HepG2 (cell line): Measurements from ENCODE around the gene POLR1F. TPM values are rescaled to one million over a fixed set of nuclear protein-coding genes. Genes with fewer than 3 reads are reported as not detected.

Source experiments
- HOXD1 ChIP-seq: sonication (generic); formaldehyde crosslinking; IDR thresholded peaks from 2 replicates; pipeline ENCODE4 v1.5.0; 2020; ENCODE audit warnings: missing genetic modification reagents
- NKX3-1 ChIP-seq: sonication (generic); formaldehyde crosslinking; IDR thresholded peaks from 2 replicates; pipeline ENCODE4 v1.5.0; 2020; ENCODE audit warnings: missing genetic modification reagents
- POLR2AphosphoS2 ChIP-seq: IDR thresholded peaks from 2 replicates; pipeline ENCODE4 v1.6.1; 2011; ENCODE audit warnings: low read depth, low read length, improper control_type of control experiment
- ZFX ChIP-seq: sonication (generic); formaldehyde crosslinking; IDR thresholded peaks from 2 replicates; pipeline ENCODE4 v1.4.0; 2020; ENCODE audit warnings: mild to moderate bottlenecking, low read depth, missing genetic modification reagents, moderate library complexity
- ZNF160 ChIP-seq: sonication (generic); formaldehyde crosslinking; IDR thresholded peaks from 2 replicates; pipeline ENCODE4 v1.8.0; 2022; ENCODE audit warnings: mild to moderate bottlenecking, inconsistent platforms, missing genetic modification reagents
- ZNF33A ChIP-seq: sonication (generic); formaldehyde crosslinking; IDR thresholded peaks from 2 replicates; pipeline ENCODE4 v1.5.1; 2020; ENCODE audit warnings: missing genetic modification reagents, mild to moderate bottlenecking, moderate library complexity, borderline replicate concordance
- ZNF503 ChIP-seq: sonication (generic); formaldehyde crosslinking; IDR thresholded peaks from 2 replicates; pipeline ENCODE4 v1.4.0; 2020; ENCODE audit warnings: missing genetic modification reagents
- ZNF510 ChIP-seq: sonication (generic); formaldehyde crosslinking; IDR thresholded peaks from 2 replicates; pipeline ENCODE4 v1.4.0; 2020; ENCODE audit warnings: low read depth, mild to moderate bottlenecking, missing genetic modification reagents
- ZSCAN30 ChIP-seq: sonication (generic); formaldehyde crosslinking; IDR thresholded peaks from 2 replicates; pipeline ENCODE4 v1.5.0; 2020; ENCODE audit warnings: mild to moderate bottlenecking, missing genetic modification reagents
- polyA plus RNA-seq, 8 experiments: library from polyadenylated mRNA; depleted of rRNA in 3 of 8; stranded (reverse) in 7 of 8; unstranded in 1 of 8; fragments of >200 nt; fragmentation: Illumina TruSeq in 4 of 8; extraction: Trizol in 4 of 8; gene quantifications; 2 replicates each; pipeline versions ENCODE4 v1.2.1 to v1.2.3, GENCODE V29; 2011 to 2016; ENCODE audit warnings: low read depth in 4 of 8, missing spikeins in 1 of 8, mixed read lengths in 1 of 8; ENCODE audit not compliant: insufficient read depth in 1 of 8
- total RNA-seq, 5 experiments: library from RNA; depleted of rRNA; stranded (reverse); fragments of >200 nt; fragmentation: Illumina TruSeq; extraction: Trizol; gene quantifications; 2 replicates each; pipeline ENCODE4 v1.2.3, GENCODE V29; 2016; ENCODE audit warnings: low read depth in 1 of 5
- TF ChIP-seq, protein P1 (sequence below), 2 experiments: fragments of 450-650 bp in 1 of 2; sonication (generic) in 1 of 2; formaldehyde crosslinking in 1 of 2; IDR thresholded peaks; 2 replicates each; pipeline versions ENCODE4 v1.6.1 to v1.8.0; 2016 to 2022; ENCODE audit warnings: antibody characterized with exemption in 1 of 2, mild to moderate bottlenecking in 1 of 2, missing genetic modification reagents in 1 of 2

Gene POLR1F
- total and polyA plus RNA-seq, 2 of the 13 experiments (the other 11 are each of a cell fraction or from before 2014, with no cell fraction given), result 8.0 to 14.9 TPM

GRCh38 chr7:19705663-19706062 lies 3.2 kb downstream of the POLR1F start (continued):
- TF ChIP-seq, protein P1, sequence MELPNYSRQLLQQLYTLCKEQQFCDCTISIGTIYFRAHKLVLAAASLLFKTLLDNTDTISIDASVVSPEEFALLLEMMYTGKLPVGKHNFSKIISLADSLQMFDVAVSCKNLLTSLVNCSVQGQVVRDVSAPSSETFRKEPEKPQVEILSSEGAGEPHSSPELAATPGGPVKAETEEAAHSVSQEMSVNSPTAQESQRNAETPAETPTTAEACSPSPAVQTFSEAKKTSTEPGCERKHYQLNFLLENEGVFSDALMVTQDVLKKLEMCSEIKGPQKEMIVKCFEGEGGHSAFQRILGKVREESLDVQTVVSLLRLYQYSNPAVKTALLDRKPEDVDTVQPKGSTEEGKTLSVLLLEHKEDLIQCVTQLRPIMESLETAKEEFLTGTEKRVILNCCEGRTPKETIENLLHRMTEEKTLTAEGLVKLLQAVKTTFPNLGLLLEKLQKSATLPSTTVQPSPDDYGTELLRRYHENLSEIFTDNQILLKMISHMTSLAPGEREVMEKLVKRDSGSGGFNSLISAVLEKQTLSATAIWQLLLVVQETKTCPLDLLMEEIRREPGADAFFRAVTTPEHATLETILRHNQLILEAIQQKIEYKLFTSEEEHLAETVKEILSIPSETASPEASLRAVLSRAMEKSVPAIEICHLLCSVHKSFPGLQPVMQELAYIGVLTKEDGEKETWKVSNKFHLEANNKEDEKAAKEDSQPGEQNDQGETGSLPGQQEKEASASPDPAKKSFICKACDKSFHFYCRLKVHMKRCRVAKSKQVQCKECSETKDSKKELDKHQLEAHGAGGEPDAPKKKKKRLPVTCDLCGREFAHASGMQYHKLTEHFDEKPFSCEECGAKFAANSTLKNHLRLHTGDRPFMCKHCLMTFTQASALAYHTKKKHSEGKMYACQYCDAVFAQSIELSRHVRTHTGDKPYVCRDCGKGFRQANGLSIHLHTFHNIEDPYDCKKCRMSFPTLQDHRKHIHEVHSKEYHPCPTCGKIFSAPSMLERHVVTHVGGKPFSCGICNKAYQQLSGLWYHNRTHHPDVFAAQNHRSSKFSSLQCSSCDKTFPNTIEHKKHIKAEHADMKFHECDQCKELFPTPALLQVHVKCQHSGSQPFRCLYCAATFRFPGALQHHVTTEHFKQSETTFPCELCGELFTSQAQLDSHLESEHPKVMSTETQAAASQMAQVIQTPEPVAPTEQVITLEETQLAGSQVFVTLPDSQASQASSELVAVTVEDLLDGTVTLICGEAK (IDR thresholded peaks at IDR 0.05), result no peak
- TF ChIP-seq, protein P1 (CRISPR knock-in tag; IDR thresholded peaks at IDR 0.05), result no peak
- TF ChIP-seq NKX3-1 (CRISPR knock-in tag), result no peak
- TF ChIP-seq ZNF510, result no peak
- no peak for TF ChIP-seq ZFX (CRISPR knock-in tag)
- TF ChIP-seq POLR2AphosphoS2, result no peak
- TF ChIP-seq ZSCAN30, result no peak
- TF ChIP-seq ZNF503, result no peak
- TF ChIP-seq ZNF160, result no peak
- TF ChIP-seq ZNF33A (CRISPR knock-in tag), result no peak
- TF ChIP-seq HOXD1 (CRISPR knock-in tag), result no peak
